Type B pancreatic cell (in vitro differentiated cells): ENCODE results near the gene MAP7D1. TPM values are rescaled to one million over a fixed set of nuclear protein-coding genes. Genes with fewer than 3 reads are reported as not detected.

Source experiments
- DNase-seq: peaks from one replicate; pipeline ENCODE4 v3.0.0; 2021; ENCODE audit warnings: mixed read lengths; ENCODE audit not compliant: unreplicated experiment; ENCODE audit errors: extremely low spot score
- H3K27ac Mint-ChIP-seq: 2 replicates; pipeline ENCODE4 v1.8.0; 2021; ENCODE audit warnings: mild to moderate bottlenecking, mixed read lengths
- H3K27me3 Mint-ChIP-seq: 2 replicates; pipeline ENCODE4 v1.8.0; 2021; ENCODE audit warnings: mixed read lengths
- H3K36me3 Mint-ChIP-seq: 2 replicates; pipeline ENCODE4 v1.8.0; 2021; ENCODE audit warnings: mixed read lengths
- H3K4me1 Mint-ChIP-seq: one replicate; pipeline ENCODE4 v1.8.0; 2021; ENCODE audit warnings: mixed read lengths; ENCODE audit not compliant: unreplicated experiment
- H3K4me3 Mint-ChIP-seq: 2 replicates; pipeline ENCODE4 v1.8.0; 2021; ENCODE audit warnings: mild to moderate bottlenecking, mixed read lengths
- H3K9me3 Mint-ChIP-seq: 2 replicates; pipeline ENCODE4 v1.8.0; 2021; ENCODE audit warnings: mixed read lengths
- total RNA-seq: library from RNA; stranded (reverse); gene quantifications from 2 replicates; pipeline ENCODE4 v1.2.1, GENCODE V29; 2021; ENCODE audit warnings: low replicate concordance
- TF ChIP-seq, protein P1 (sequence below): fragments of 200-600 bp; sonication (generic); conservative IDR thresholded peaks from 2 replicates; pipeline ENCODE4 v1.5.0; 2021; ENCODE audit warnings: antibody characterized with exemption, mild to moderate bottlenecking

MAP7D1 gene
- total RNA-seq, 1 donor from 2014 or later, result 112 TPM

GRCh38 chr1:36207339-36207738 is 51.4 kb downstream of the MAP7D1 start:
- DNase-seq, result no peak
- TF ChIP-seq, protein P1, sequence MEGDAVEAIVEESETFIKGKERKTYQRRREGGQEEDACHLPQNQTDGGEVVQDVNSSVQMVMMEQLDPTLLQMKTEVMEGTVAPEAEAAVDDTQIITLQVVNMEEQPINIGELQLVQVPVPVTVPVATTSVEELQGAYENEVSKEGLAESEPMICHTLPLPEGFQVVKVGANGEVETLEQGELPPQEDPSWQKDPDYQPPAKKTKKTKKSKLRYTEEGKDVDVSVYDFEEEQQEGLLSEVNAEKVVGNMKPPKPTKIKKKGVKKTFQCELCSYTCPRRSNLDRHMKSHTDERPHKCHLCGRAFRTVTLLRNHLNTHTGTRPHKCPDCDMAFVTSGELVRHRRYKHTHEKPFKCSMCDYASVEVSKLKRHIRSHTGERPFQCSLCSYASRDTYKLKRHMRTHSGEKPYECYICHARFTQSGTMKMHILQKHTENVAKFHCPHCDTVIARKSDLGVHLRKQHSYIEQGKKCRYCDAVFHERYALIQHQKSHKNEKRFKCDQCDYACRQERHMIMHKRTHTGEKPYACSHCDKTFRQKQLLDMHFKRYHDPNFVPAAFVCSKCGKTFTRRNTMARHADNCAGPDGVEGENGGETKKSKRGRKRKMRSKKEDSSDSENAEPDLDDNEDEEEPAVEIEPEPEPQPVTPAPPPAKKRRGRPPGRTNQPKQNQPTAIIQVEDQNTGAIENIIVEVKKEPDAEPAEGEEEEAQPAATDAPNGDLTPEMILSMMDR, result no peak
- H3K27me3 Mint-ChIP-seq, result no peaks in the 10 kb centered on the region

DNA sequence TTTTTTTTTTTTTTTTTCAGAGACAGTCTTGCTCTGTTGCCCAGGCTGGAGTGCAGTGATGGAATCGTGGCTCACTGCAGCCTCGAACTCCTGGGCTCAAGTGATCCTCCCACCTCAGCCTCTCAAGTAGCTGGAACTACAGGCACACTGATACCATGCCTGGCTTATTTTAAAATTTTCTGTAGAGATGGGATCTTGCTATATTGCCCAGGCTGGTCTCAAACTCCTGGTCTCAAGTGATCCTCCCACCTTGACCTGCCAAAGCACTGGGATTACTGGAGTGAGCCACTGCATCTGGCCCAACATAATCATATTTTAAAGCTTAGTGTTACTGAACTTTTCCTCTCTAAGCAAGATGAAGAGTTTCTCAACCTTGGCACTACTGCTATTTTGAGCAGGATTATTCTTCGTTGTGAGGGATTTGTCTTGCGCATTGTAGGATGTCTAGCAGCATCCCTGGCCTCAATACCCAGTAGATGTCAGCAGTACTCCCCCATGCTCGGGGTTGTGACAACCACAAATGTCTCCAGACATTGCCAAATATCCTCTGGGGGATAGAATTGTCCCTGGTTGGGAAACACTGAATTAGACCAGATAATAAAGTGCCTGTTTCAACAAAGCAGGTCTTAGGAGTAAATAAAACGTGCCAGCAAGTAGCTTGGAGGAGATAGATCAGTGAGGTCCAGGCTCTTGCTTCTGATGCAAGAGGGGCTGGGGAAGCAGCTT is 53.2 kb downstream of the MAP7D1 start:
- no peak overlapping the region for H3K4me3 Mint-ChIP-seq
- no peaks in the 10 kb centered on the region for H3K36me3 Mint-ChIP-seq
- TF ChIP-seq, protein P1, result no peak
- H3K27me3 Mint-ChIP-seq, result no peaks in the 10 kb centered on the region
- no peaks in the 10 kb centered on the region for H3K9me3 Mint-ChIP-seq
- no peaks in the 10 kb centered on the region for H3K4me1 Mint-ChIP-seq
- no peak for DNase-seq
- no peak overlapping the region for H3K27ac Mint-ChIP-seq

More at GRCh38 chr1:36207339-36207738, 51.4 kb downstream of the MAP7D1 start:
- H3K4me3 Mint-ChIP-seq, result no peak overlapping the region
- H3K4me1 Mint-ChIP-seq, result peaks cover 6% of the 10 kb centered on the region
- H3K9me3 Mint-ChIP-seq, result no peaks in the 10 kb centered on the region
- peak overlapping the region; percentile 43 for H3K27ac Mint-ChIP-seq
- no peaks in the 10 kb centered on the region for H3K36me3 Mint-ChIP-seq

GRCh38 chr1:36211307-36211706 is 55.3 kb downstream of the MAP7D1 start:
- Mint-ChIP-seq H3K36me3 (no peaks in the 10 kb centered on the region), H3K4me3 (no peak overlapping the region), H3K4me1 (no peaks in the 10 kb centered on the region), H3K9me3 (no peaks in the 10 kb centered on the region), H3K27me3 (no peaks in the 10 kb centered on the region), H3K27ac (no peak overlapping the region)
- DNase-seq, result no peak
- TF ChIP-seq, protein P1, result no peak

- TF ChIP-seq, protein P1, result no peak
- Mint-ChIP-seq H3K27ac (no peak overlapping the region), H3K9me3 (no peaks in the 10 kb centered on the region), H3K27me3 (no peaks in the 10 kb centered on the region), H3K4me3 (no peak overlapping the region), H3K4me1 (no peaks in the 10 kb centered on the region), H3K36me3 (no peaks in the 10 kb centered on the region)
- DNase-seq, result no peak
Measured at GRCh38 chr1:36211841-36212240, 55.9 kb downstream of the MAP7D1 start.

- peak overlapping the region; percentile 46 for H3K27ac Mint-ChIP-seq
- no peaks in the 10 kb centered on the region for H3K9me3 Mint-ChIP-seq
- H3K36me3 Mint-ChIP-seq, result no peaks in the 10 kb centered on the region
- H3K27me3 Mint-ChIP-seq, result no peaks in the 10 kb centered on the region
- TF ChIP-seq, protein P1, result no peak
- DNase-seq, result no peak
- no peaks in the 10 kb centered on the region for H3K4me1 Mint-ChIP-seq
- no peak overlapping the region for H3K4me3 Mint-ChIP-seq
Measured at GRCh38 chr1:36212782-36213181, 56.8 kb downstream of the MAP7D1 start.
